Measurements from ENCODE around the gene PRKCA. TPM values are rescaled to one million over a fixed set of nuclear protein-coding genes. Genes with fewer than 3 reads are reported as not detected.

The PRKCA gene
- total and polyA plus RNA-seq, 2 of the 13 experiments (the other 11 are each of a cell fraction or from before 2014, with no cell fraction given): 18.5 to 21.5 TPM

- Histone ChIP-seq H3K27ac (ENCODE audit: extremely low read length, insufficient read depth, low read length) (no peak overlapping the region), H4K20me1 (ENCODE audit: insufficient read depth, low read length) (no peaks in the 10 kb centered on the region), H3K27me3 (ENCODE audit: control insufficient read depth in 1 of 2, insufficient read depth in 2 of 2, low read length in 2 of 2) (no peaks in the 10 kb centered on the region), H3K4me1 (ENCODE audit: insufficient read depth, low read length) (no peaks in the 10 kb centered on the region), H3K4me3 (replicated peaks in 1 of 3; ENCODE audit: insufficient read depth in 1 of 3, low read depth in 2 of 3, low read length in 3 of 3) (no peak overlapping the region), H3K79me2 (ENCODE audit: insufficient read depth, low read length) (no peaks in the 10 kb centered on the region), H3K4me2 (ENCODE audit: low read depth, low read length) (no peak overlapping the region), H3K36me3 (replicated peaks in 1 of 2; ENCODE audit: control insufficient read depth in 1 of 2, insufficient read depth in 2 of 2, low read length in 2 of 2) (peaks cover 6 to 30% of the 10 kb centered on the region in 2 experiments; a peak in 4 of 5 replicates), H2AFZ (ENCODE audit: low read length) (no peak overlapping the region), H3K9me3 (ENCODE audit: low read length) (no peaks in the 10 kb centered on the region), H3K9ac (ENCODE audit: insufficient read depth, low read depth, low read length) (no peak overlapping the region)
- TF ChIP-seq YEATS4 (CRISPR knock-in tag; IDR thresholded peaks at IDR 0.05; ENCODE audit: borderline replicate concordance): no peak
- no peak for TF ChIP-seq PHF20 (CRISPR knock-in tag; IDR thresholded peaks at IDR 0.05)
- no peak for TF ChIP-seq ZNF274 (CRISPR knock-in tag; IDR thresholded peaks at IDR 0.05)
- POLR2A ChIA-PET: no interaction called here
- DNase-seq (ENCODE audit: low spot score) (no peak), ATAC-seq (no peak), FAIRE-seq (no peak)
- intact Hi-C loops (cut with micrococcal nuclease; ENCODE audit: unreplicated experiment): no loop called here
- BruUV-seq (replicated peaks): no TSS peak
- WGBS (ENCODE audit: low lambda C conversion rate): 88% methylated on average over 10 of the region's 10 CpGs
- CTCF ChIA-PET (ENCODE audit: low intra/inter-chr PET ratio, low total read pairs): no interaction called here
- in situ Hi-C loops (cut with HindIII; ENCODE audit: extremely low pct_ligation_motif_present, low pct_unique_long_range_greater_than_20kb): no loop called here
These were observed 497.6 kb downstream of the PRKCA start for GRCh38 chr17:66799849-66800537.

GRCh38 chr17:66803474-66803951, 501.1 kb downstream of the PRKCA start:
- ATAC-seq (no peak), DNase-seq (ENCODE audit: low spot score) (no peak), FAIRE-seq (no peak)
- Histone ChIP-seq H3K4me3 (replicated peaks in 1 of 3; ENCODE audit: insufficient read depth in 1 of 3, low read depth in 2 of 3, low read length in 3 of 3) (no peak overlapping the region), H3K4me2 (ENCODE audit: low read depth, low read length) (no peak overlapping the region), H3K9ac (ENCODE audit: insufficient read depth, low read depth, low read length) (no peak overlapping the region), H3K27me3 (ENCODE audit: control insufficient read depth in 1 of 2, insufficient read depth in 2 of 2, low read length in 2 of 2) (no peaks in the 10 kb centered on the region), H3K27ac (ENCODE audit: extremely low read length, insufficient read depth, low read length) (no peak overlapping the region), H4K20me1 (ENCODE audit: insufficient read depth, low read length) (no peaks in the 10 kb centered on the region), H2AFZ (ENCODE audit: low read length) (no peak overlapping the region), H3K9me3 (ENCODE audit: low read length) (no peaks in the 10 kb centered on the region), H3K4me1 (ENCODE audit: insufficient read depth, low read length) (peaks cover 15% of the 10 kb centered on the region), H3K36me3 (replicated peaks in 1 of 2; ENCODE audit: control insufficient read depth in 1 of 2, insufficient read depth in 2 of 2, low read length in 2 of 2) (peaks cover 1 to 8% of the 10 kb centered on the region in 2 experiments; a peak in 1 of 5 replicates), H3K79me2 (ENCODE audit: insufficient read depth, low read length) (no peaks in the 10 kb centered on the region)
- CTCF ChIA-PET (ENCODE audit: low intra/inter-chr PET ratio, low total read pairs): no interaction called here
- BruUV-seq (replicated peaks): no TSS peak
- 98% methylated on average over 17 of the region's 19 CpGs for WGBS (ENCODE audit: low lambda C conversion rate)
- intact Hi-C loops (cut with micrococcal nuclease; ENCODE audit: unreplicated experiment): no loop called here
- in situ Hi-C loops (cut with HindIII; ENCODE audit: extremely low pct_ligation_motif_present, low pct_unique_long_range_greater_than_20kb): no loop called here
- POLR2A ChIA-PET: no interaction called here
- TF ChIP-seq RXRB (CRISPR knock-in tag; IDR thresholded peaks at IDR 0.05; ENCODE audit: borderline replicate concordance) (no peak), NFYB (CRISPR knock-in tag; IDR thresholded peaks at IDR 0.05) (no peak), ZNF569 (CRISPR knock-in tag; IDR thresholded peaks at IDR 0.05; ENCODE audit: borderline replicate concordance) (no peak), ZNF235 (CRISPR knock-in tag; IDR thresholded peaks at IDR 0.05; ENCODE audit: borderline replicate concordance) (no peak), ZBTB39 (CRISPR knock-in tag; IDR thresholded peaks at IDR 0.05) (no peak), ZNF788 (CRISPR knock-in tag; IDR thresholded peaks at IDR 0.05; ENCODE audit: borderline replicate concordance) (no peak), ATF2 (CRISPR knock-in tag; IDR thresholded peaks at IDR 0.05) (no peak), ZNF382 (CRISPR knock-in tag; IDR thresholded peaks at IDR 0.05; ENCODE audit: borderline replicate concordance) (no peak), MEF2D (CRISPR knock-in tag; IDR thresholded peaks at IDR 0.05) (no peak), ZNF501 (CRISPR knock-in tag; IDR thresholded peaks at IDR 0.05) (no peak), SKI (IDR thresholded peaks at IDR 0.05; ENCODE audit: partially characterized antibody) (no peak), ZNF33A (CRISPR knock-in tag; IDR thresholded peaks at IDR 0.05; ENCODE audit: borderline replicate concordance) (no peak)

All from HepG2 (cell line).